GM19452 (cell line): ENCODE results near the gene CAMK1.

Experiments
- ATAC-seq: cut with Tn5 transposase; IDR thresholded peaks from one replicate; pipeline ENCODE4 v1.9.1; 2021; ENCODE audit not compliant: unreplicated experiment

Gene CAMK1

DNA sequence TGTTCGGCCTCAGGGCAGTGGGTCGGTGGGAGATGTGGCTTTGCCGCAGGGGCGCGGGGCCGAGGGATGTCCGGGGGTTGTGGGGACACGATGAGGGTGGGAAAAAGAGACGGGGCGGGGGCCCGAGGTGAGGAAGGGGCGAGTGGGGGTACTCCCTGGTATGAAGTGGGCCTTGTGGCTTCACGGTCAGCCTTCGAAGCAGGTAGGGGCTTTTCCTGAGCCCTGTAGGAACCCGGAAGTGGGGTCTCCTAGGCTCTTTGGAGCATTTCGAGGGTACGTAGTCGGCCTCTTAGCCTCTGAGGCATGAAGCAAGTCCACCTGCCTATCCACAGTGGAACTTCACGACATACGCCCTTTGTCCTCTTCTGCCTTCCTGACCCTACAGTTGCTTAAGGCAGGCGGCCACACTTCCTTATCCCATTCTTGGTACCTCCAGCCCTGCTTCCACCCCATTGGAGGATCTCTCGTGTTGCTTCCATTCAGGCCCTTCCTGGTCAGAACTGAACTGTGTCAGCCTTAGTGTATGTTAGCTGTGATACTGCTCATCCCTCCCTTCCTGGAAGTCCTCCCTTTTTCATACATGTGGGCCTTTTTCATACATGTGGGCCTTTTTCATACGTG, 23.5 kb upstream of the CAMK1 start:
- peak; percentile 1 for ATAC-seq

DNA sequence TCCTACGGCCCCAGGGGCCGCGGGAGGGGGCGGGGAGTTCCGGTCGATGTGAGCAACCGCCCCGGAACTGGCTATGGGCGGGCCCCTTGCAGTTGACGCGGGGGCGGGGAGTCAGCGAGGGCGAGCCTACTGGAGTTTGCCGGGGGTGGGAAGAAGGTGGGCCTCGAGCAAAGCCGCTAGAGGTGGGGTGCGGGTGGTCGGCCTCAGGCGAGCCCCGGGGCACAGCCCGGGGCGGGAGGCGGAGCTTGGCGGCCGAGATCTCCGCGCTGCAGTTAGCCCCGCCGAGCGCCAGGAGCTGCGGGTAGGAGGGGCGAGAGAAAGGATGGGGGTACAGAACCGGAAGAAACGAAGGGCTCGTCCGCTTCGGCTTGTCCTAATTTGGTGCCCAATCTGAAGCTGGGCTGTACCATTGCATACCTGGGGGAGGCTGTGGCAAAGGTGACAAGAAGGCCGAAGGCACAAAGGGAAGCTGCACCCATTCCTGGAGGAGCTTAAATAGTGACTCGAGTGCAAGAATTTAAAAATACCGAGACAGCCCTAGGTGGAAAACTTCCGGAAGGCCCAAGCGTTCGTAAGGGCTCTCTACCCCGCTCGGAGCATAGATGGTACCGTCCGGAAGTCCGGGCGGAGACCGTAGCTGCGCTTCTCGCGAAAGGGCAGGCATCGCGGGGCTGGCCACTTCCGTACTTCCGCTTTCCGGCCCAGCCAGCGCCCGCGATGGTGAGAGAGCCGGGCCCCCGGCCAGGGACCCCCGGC, 22.8 kb upstream of the CAMK1 start, which contains the start of the genes ARPC4 and TADA3:
Gene ARPC4, plus strand, starts transcription at position 678 of the 756 bp plus-strand sequence. Its CDS starts 40 bp downstream, at position 718.
Gene TADA3, minus strand, starts transcription at position 69 of the 756 bp plus-strand sequence. CDS start 1,007 bp downstream, outside the sequence.
- peak; percentile 79 for ATAC-seq

DNA sequence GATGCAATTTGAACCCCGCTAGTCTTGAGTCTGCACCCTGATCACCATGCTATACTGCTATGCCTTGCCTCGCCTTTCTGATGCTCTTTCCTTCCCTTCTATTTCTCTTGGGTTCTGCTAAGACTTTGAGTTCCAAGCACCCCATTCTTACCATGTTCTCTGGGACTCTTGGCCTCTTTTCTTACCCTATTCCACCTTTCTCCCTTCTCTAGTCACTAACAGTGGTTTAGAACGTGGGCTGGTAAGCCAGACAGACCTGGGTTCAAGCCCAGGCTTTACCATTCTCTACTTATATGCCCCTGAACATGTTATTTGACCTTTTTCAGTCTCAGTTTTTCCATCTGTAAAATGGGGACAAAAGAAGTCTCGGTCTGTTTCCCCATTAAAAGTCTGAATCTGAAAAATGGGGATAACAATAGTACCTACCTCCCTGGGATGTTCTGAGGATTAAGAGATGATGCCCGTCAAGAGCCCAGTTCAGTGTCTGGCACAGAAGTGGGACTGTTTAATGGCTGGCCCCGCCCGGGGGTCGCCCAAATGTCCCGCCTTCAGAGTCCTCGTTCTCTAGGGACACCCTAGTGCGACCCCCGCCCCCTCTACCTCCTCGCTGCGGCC, 22.1 kb upstream of the CAMK1 start:
- peak; percentile 2 for ATAC-seq

DNA sequence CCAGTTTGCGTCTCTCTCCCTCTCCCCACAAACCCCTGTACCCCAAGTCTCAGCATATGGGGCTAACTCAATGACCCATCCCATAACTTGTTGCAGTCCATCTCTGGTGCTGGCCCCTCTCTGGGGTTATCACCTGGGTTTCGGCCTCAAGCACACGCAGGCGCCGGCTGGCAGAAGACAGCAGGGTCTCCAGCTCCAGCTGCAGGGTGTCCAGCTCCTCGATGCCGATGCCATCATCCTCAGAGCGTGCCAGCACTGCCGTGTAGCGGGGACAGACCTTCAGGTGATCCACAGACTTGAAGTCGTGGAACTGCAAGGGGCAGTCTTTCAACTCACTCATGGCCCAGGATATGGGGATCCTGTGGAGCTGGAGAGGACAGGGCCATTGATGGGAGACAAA, 21.4 kb upstream of the CAMK1 start:
- no peak for ATAC-seq

DNA sequence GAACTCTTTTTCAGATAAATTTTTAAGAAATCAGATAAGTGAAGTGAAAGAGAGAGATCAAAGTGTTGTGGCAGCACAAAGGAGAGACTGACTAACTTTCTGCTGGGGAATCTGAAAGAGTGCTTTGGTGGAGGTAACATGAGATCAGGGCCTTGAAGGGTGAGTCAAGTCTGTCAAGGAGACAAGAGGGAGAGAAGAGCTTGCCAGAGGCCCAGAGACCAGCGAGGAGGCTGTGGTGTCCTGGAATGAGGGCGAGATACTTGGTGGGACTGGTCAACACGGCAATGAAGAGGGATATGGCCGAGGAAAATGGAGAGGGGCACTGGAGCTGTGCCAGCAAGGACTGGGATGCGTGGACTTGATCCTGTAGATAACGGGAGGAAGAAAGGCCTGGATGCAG, 18.0 kb upstream of the CAMK1 start:
- ATAC-seq: no peak

DNA sequence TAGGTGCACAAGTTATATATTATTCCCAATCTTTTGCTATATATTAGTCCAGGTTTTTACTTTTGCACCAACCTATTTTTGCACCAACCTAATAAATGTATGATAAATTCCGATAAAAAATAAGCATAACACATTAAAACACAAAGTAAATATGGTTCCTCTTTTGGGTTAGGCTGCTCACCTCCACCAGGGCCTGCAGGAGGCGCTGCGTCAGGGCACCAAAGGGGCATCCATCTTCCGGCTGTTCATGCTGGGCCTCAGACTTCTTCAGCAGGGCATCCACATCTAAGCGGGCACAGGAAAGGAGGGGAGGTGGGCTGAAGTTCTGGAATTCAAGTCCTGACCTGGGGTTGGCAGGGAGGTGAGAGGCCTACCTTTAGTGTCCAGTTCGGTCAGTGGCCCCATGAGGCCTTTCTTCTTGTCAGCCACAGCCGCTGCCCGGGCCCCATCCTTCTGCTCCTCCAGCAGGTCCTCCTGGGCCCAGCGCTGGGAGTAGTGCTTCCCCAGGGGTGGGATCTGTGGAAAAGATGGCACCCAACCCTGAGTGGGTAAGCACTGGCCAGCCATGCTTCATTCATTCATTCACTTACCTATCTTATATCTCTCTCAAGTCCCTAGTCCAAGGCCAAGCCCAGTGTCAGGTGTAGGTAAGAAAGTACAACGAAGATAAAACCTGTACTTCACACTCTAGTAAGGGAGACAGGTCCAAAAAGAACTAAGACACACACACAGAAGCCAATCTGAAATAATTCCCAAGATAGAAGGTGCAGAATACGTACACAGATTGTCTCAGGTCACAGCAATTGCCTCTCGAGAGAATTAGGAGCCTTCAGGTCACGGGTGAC, 17.3 kb upstream of the CAMK1 start:
- ATAC-seq: no peak

DNA sequence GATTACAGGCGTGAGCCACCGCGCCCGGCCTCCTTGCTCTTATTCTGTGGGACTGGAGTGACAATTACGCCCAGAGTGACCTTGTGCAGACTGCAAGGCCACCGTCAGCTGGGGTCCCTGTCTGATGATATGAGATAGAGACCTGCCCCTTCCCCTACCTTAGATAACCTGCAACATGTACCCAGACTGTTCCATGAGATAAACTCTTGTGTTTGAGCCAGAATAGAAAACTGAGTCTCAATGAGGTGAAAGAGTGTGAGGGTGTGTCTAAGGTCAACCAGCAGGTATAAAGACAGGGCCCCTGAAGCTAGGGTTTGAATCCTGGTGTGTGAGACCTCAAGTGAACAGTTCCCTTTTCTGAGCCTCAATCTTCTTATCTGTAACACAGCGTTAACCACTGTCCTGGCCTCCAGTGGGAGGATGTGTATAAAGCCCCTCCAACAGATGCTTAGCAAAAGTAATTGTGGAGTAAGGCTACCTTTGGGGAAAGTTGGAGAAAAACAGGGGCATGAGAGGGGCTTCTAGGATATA, 16.5 kb upstream of the CAMK1 start:
- ATAC-seq: no peak

DNA sequence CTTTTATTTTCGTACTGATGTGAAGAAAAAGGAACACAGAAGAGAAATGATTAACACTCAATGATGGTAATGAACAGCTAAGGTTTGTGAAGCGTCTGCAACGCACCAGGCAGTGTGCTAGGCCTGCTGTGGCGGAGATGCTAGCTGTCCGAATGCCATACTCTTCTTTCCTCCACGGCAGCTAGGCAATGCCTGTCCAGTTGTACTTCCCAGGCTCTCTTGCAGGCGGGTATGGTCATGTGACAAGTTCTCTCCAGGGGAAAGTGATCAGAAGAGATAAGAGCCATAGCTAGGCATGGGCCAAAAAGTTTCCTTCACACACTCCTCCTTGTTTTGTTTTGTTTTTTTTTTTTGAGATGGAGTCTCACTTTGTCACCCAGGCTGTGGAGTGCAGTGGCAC, 15.9 kb upstream of the CAMK1 start:
- no peak for ATAC-seq

DNA sequence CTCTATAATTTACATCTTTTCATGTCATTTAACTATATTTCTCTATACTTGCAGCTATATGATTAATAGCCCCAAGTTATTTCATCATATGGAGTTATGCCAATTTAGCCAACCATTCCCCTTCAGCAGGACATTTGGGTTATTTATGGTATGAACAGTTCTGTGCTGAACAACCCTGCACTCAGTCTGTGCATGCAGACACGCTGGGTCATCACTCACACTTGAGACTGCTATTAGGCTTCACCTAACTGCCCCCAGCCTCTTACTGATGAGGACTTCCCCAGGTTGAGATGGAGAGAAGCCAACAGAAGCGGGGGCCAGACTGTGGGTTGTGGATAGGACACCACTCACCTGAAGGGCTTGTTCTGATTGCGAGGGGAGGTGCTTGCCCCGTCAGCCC, 15.2 kb upstream of the CAMK1 start:
- ATAC-seq: no peak

DNA sequence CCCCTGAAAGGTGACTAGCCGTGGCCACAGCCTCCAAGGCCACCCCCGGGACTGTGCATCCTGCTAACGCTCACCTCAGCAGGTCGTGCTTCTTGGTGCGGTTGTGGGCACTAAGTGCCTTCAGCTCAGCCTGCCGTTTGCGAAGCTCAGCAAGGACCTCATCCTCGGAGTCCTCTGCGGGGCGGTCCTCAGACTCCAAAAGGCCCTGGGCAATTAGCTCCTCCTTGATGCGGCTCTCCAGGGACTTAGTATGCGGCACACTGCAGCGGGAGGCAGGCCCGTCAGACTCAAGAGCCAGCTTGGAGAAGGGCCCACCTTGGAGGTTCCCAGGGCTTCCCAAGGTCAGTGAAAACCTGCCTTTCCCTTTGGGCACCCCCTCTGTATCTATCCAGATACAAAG, 14.2 kb upstream of the CAMK1 start:
- no peak for ATAC-seq

DNA sequence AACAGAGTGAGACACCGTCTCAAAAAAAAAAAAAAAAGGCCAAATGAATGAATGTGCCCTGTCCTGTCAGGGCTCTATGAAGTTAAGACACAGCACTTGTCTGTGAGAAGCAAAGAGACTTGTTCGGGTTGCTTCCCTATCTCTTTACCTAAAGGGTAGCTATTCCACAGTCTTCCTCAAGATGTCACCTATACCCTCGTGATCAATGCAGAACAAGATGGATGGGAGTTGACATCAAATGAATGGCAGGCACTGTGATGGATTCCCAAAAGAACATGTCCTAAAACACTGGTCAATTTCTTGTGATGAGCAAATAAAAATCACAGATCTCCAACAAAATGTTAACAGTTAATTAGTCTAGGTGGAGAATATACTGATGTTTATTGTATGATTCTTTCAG, 13.0 kb upstream of the CAMK1 start:
- ATAC-seq: no peak

DNA sequence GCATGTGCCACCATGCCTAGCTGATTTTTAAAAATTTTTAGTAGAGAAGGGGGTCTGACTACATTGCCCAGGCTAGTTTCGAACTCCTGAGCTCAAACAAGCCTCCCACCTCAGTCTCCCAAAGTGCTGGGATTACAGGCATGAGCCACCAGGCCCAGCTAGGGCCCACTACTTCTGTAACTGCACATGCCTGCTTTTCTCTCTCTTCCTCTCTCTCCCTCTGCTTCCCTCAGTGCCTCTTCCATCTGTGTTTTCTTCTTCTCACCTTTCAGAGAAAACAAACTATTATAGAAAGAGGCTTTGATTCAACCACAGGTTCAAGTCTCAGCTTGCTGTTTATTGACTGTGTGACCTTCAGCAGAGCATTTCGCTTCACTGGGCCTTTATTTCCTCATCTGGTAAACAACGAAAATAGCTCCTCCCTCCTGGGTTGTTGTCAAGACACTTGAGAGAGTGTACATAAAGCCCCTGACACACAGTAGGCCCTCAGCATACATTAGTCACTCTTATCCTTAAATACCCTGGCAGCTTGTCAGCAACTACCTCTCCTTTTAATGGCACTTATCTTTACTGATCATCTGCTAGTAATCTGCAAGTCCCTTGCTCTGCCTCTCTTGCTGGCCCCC, 12.3 kb upstream of the CAMK1 start:
- ATAC-seq: no peak

DNA sequence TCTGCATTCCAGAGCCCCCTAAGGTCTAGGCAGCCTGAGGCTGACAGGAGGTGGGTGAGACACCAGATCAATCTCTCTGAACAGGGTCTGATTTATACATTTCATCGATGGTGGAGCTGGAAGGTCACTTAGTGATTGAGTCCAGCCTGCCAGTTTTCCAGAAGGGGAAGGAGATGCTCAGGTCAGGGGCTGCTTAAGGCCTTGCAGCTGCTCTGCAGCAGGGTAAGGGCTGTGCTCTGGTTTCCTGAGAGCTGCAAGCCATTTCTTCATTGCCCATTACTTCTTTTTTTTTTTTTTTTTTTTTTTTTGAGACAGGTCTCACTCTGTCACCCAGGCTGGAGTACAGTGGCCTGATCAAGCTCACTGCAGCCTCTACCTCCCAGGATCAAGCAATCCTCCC, 11.8 kb upstream of the CAMK1 start:
- ATAC-seq: no peak

DNA sequence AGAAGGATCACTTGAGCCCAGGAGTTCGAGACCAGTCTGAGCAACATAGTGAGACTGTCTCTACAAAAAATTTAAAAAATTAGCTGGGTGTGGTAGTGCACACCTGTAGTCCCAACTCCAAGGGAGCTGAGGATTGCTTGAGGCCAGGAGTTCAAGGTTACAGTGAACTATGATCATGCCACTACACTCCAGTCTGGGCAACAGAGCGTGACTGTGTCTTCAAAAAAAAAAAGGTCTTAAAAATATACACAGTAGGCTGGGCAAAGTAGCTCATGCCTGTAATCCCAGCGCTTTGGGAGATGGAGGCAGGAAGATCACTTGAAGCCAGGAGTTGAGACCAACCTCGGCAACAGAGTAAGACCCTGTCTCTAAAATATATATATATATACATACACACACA, 11.2 kb upstream of the CAMK1 start:
- ATAC-seq: no peak

DNA sequence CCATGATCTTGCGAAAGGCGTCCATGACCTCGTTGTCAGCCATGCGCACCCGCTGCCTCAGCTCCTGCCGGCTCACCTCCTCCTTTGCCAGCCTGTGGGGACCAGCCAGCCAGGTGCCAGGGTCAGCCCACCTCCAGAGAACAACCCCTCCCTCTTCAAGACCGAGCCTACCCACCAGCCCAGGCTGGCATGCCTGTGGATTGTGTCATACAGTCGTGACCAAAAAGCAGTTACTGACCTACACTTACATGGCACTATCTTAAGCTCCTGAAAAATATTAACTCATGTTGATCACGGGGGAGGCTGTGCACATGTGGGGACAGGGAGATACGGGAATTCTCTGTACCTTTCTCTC, 10.7 kb upstream of the CAMK1 start:
- ATAC-seq: no peak

DNA sequence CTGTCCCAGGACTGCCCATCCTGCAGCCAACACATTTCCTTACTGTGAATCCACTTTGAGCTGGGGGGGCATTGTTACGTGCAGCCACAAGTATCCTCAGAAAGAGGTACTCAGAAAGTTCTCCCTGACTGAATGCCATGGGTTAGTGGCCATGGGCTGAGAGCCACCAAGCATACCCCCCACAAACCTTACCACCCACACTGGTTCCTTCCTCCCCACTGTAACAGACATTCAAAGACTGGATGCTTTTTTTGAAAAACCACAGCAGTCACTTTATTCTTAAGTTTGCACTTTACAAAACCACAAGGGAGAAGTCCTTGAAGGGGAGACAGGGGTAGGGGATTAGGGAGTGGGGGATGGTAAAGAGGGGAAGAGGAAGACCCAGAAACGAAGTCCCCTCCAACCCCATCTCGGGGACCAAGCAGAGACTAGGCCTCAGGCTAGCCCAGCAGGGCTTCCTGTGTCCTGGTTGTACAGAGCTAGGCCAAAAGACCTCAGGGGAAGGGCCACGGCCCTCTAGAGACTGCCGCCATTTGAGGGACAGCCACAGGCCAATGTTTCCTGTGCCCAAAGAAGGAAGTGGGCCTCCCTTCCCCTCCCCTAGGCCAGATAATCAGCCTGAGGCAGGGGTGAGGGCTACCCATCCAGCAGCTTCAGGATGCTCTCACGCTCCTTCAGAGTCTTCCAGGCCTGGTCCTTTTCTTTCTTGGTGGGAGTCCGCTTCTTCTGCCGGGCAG, 10.1 kb upstream of the CAMK1 start:
- peak; percentile 59 for ATAC-seq

DNA sequence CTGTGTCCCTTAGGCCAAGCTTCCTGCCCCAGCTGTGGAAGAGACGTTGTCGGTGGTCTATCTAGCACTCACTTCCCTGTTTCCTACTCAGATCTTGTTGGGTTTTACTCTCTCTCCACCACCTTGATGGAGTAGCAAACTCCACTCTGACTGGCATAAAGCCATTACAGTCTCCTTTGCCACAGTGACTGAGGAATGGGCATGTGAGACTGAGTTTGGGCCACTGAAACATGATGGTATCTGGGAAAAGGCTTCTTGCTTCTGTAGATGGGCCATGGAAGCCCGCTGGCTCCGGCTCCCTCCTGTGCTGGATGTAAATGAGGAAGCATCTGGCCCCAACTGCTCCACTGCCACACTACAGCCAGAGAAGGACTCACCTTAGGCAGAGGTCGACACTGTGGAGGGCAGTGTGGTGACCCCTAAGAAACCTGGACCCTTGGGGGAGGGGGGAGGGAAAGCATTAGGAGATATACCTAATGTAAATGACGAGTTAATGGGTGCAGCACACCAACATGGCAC, 9.4 kb upstream of the CAMK1 start:
- ATAC-seq: no peak

DNA sequence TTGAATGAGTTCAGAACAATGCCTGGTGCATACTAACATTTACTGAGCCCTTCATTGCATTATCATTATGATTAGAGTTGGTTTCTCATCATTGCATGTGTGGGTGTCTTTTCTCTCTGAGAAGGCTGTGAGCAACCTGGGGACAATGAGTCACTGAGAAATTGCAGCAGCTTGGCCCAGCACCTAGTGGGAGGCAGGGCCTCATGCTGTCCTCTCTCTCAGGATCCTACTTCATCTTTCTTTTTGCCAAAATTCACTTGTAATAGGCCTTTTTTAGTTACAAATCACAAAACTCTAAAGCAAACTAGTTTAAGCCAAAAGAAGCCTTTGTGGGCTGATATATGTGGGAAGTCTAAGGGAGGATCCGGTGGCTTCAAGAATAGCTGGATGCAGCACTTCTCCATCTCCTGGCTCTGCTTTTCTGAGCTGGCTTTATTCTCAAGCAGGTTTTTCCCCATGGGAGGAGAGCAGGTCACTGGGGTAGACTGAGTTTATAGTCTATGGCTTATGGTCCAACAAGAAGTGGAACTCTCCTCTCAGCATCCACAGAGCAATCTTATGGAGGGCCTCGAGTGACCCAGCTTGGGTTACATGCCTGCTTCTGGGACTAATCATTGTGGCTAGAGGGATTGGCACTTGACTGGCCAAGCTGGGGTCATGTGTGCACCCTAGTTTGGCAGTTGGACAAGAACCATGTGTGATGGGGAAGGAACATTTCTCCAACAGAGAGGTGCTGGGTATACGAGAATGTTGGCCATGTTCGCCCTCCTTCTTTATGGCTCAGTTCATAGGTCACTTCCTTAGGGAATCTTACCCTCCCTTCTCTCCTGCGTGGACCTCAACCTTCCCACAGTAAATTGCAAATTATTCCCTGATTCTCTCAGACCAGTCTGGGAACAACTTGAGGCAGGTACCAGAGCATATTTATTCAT, 8.7 kb upstream of the CAMK1 start:
- ATAC-seq: no peak

DNA sequence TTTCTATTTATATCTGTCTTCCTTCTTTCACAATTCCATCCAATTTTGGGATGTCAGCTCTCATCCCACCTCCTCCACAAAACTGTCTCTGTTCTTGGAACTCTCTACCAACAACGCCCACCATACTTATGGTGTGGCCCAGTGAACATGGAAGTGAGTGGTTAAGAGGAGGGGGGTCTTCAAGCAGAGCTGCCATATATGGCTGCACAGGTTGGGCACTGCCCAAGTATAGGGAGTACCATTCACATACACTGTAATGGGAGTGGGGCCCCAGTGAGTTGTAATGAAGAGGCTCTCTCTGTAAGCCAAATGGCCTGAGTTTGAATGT, 7.9 kb upstream of the CAMK1 start:
- no peak for ATAC-seq
